HL-60/S4 (cell line): ENCODE data around the gene S100A8.

Experiments
- in situ Hi-C: fragments of 300-500 bp; cut with MboI; formaldehyde crosslinking; loops from 2 replicates; pipeline ENCODE4 v1.14.3; 2022; ENCODE audit warnings: low sequenced_read_pairs

S100A8 gene

GRCh38 chr1:153393926-153394325 lies 3.1 kb upstream of the S100A8 start:
- in situ Hi-C loops = no loop called here

GRCh38 chr1:153392822-153393221 lies 1.9 kb upstream of the S100A8 start:
- in situ Hi-C loops = no loop called here

- in situ Hi-C loops = no loop called here
These were observed 1.4 kb upstream of the S100A8 start for GRCh38 chr1:153392258-153392657.

DNA sequence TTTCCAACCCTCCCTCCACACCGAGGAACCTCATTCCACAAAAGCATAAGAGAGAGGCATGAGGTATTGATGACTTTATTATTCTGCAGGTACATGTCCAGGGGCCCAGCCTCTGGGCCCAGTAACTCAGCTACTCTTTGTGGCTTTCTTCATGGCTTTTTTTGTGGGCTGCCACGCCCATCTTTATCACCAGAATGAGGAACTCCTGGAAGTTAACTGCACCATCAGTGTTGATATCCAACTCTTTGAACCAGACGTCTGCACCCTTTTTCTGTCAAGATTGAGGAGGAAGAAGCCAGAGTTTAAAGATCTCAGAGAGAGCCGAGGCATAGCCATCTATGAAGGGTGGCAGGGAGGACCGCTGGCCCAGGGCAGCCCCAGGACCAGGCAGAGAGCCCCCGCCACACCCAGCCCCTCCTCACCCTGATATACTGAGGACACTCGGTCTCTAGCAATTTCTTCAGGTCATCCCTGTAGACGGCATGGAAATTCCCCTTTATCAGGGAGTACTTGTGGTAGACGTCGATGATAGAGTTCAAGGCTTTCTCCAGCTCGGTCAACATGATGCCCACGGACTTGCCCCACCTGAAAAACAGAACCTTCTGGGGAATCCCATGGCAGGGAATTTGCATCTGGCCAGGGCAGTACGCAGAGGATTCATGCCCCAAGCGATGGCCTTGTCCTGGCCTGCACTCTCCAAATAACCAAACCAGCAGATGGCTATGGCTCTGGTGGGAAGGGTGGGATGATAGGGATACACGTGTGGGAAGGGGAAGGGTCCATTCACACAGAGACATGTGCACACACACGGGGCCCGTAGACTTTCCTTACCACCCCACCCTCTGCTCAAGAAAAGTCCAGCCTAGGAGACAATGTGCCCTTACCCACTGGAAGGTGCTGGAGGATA lies 647 bp downstream of the S100A8 start:
- in situ Hi-C loops = no loop called here

DNA sequence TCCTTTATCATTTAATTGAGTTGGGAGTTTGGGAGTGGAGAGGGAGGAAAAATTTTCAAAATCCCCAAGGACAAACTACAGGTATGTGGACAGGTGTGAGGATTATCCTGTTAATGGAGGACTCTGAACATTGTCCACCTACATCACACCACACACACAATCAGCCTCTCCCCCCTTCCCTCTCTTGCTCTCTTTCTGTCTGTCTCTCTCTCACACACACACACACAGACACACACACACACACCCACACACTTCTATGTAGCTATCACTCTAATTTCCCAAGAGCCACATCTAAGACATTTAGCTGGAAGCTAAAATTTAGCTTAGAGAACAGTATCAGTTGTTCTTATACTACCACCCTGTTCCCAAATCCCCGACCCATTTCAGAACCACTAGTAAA lies 1.5 kb downstream of the S100A8 start:
- in situ Hi-C loops = no loop called here

DNA sequence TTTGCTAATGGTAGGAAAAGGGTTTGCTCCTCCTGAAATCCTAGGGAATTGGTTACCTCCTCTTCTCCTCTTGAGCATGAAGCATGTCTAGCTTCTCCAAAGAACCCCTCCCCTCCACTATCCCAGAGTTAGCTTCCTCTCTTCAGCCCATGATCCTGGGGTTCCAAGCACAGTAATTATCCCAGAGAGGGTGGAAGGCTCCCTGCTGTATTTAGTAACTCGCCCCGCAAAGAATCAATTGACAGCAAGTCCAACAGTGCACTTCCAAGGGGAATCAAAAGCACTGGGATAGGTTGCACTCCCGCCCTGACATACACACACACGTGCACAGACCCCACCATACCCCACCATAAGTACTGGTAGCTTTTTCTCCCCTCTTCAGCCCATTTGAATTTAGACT lies 3.1 kb downstream of the S100A8 start:
- in situ Hi-C loops = no loop called here

GRCh38 chr1:153387001-153387400 lies 3.9 kb downstream of the S100A8 start:
- in situ Hi-C loops = no loop called here

DNA sequence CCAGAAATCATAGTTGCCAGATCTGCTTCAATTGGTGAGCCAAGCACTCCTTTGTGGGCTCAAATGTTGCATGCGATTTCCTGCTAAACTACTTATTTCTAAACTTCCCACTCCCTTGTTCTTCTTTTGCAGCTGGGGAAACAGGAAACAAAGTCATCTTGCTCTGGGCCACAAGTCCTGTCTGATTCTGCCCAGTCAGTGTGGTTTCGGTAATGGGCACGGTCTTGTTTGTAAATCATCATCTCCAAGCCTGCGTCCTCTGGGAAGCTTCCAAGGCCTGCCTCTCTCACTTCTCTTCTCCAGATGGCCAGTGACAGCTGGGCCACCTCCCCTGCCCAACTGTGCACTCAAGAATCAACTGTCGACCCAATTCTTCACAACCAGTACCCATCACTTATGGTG lies 4.4 kb downstream of the S100A8 start:
- in situ Hi-C loops = no loop called here

- in situ Hi-C loops = no loop called here
These were observed 5.8 kb downstream of the S100A8 start for GRCh38 chr1:153384958-153385580.

DNA sequence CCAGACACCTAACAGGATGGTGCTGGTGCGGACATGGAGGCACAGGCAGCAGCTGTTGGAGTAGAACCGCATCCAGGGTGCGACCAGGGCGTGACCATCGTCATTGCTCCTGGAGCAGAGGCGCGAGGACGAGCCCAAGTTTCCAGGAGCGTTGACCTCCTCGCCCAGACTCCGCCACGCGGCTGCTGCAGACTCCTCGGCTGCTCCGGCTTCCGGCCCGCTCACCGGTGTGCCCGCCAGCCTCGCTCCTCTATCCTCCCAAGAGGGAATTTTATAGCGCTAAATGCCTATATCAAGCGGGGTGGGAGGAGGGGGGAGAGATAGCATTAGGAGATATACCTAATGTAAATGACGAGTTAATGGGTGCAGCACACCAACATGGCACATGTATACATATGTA lies 10.2 kb downstream of the S100A8 start:
- in situ Hi-C loops = no loop called here

- in situ Hi-C loops = no loop called here
These were observed 11.3 kb downstream of the S100A8 start for GRCh38 chr1:153379591-153379990.

DNA sequence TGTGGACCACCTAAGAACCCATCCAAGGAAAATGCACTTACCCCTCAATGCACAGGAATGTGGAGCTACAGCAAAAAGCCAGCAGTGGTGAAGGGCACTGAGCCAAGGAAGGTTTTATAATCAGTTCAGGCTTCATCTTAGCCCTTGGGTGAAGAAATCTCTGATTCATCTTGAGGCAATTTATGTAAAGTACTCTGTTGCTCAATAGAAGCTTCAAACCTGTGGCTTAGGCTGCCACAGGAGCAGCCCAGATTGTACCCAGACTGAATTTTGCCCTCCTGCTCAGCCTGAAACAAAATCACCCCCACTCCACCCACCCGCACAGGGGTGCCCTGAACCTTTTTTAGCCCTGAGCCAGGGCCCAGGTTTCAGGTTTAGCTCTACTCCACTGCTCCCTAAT lies 15.4 kb downstream of the S100A8 start, which contains the start of gene S100A12:
S100A12 (minus strand) TSS at position 111 of the 400 bp plus-strand sequence. CDS start 1,029 bp downstream, outside the sequence.
- in situ Hi-C loops = no loop called here

- in situ Hi-C loops = no loop called here
These were observed 16.8 kb downstream of the S100A8 start for GRCh38 chr1:153374071-153374470.

DNA sequence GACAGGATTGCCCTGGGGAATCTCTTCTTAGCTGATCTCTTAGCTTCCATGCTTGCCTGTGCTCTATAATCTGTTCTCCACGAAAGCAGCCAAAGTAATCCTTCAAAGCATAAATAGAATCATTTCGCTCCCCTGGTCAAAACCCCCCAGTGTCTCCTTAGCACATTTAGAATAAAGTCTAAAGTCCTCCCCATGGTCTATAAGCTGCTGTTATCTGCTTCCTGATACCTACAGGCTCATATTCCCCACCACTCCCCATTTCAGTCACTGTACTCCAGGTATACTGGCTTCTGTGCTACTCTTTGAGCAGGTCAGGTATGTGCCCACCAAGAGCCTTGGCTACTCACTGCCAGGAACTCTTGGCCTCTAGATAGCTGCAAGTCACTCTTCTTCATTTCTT lies 18.3 kb downstream of the S100A8 start:
- in situ Hi-C loops = no loop called here

GRCh38 chr1:153371231-153371630 lies 19.6 kb downstream of the S100A8 start:
- in situ Hi-C loops = no loop called here

DNA sequence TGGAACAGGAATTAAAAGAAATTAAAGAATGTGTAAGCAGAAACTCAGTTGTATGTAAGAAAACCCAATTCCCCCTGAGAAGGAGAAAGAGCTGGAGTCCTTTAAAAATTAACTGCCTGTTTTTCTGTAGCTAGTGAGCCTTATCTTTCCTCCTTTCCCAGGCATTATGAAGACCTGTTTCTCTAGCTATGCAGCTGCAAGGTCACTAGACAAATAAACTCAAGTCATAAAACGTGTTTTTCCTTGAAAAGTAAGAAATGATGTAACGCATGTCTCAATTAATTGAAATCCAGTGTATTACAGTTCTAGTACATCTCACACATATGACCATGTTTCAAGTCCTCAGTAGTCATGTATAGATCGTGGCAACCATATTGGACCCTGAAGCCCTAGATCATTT lies 20.7 kb downstream of the S100A8 start:
- in situ Hi-C loops = no loop called here

- in situ Hi-C loops = no loop called here
These were observed 22.4 kb downstream of the S100A8 start for GRCh38 chr1:153368495-153368894.

DNA sequence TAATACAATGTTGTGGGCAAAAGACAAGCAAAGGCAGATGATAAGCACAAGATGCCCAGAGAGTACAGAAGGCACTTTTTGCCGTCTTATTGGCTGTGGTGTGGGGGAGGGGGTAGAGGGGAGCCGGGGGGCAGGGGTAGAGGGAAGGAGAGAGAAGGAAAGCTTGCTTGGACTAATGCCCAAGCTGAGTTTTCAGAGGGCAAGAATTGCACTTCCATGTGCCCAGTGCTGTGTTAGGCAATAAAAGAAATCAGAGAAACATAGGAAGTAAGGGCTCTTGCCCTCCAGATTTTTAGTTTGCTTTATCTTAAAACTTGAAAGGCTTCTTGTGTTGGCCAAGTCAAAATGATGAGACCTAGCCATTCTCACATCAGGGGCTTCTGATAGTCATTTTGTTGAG lies 23.8 kb downstream of the S100A8 start:
- in situ Hi-C loops = no loop called here

- in situ Hi-C loops = no loop called here
These were observed 24.6 kb downstream of the S100A8 start for GRCh38 chr1:153366261-153366660.

GRCh38 chr1:153365696-153366095 lies 25.2 kb downstream of the S100A8 start:
- in situ Hi-C loops = no loop called here

- in situ Hi-C loops = loop anchor here (5.0 kb wide), 1 partner anchor 37 kb away; no protein-coding TSS in a partner anchor
These were observed 25.9 kb downstream of the S100A8 start for GRCh38 chr1:153364766-153365666.
